ENCODE data around the gene CDK1.
"Not testable (repeated sequence)": the region's sequence is repeated elsewhere in the genome, so short reads cannot be mapped to it uniquely, and the experiment has no call there.

Gene CDK1

DNA sequence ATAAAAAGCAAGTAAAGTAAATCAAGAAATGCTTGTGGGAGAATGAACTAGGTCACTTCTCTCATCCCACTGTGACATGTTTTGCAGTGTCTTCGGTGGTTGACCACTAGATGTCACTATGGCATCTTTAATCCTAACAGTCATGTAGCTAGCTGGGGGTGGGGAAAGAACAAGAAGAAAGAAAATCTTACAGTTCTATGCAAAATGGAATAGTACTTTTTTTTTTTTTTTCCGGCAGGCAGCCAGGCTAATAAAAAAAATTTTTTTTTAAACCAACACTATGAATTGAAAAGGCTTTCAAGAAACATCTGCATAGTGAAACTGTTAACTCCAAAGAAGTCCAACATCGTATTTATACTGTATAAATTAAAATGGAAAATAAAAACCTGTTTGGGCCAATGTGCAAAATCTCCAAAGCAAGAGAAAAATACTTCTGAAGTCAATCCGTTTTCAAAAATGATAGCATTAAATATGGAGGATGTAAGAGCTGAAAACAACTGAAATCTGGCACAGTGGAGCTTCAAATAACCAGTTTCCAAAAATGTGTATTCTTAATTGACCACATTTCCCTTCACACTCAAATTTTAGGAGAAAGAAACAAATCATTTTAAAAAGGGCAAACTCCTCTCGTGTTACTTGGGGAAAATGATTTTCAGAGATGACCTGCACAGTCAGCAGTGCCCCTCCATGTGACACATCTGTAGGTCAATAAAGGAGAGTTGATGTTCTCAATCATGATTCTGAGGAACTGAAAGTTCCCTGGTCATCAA, 38.5 kb downstream of the CDK1 start:
- peak; percentile 85 for DNase-seq (ENCODE audit: low spot score)

DNA sequence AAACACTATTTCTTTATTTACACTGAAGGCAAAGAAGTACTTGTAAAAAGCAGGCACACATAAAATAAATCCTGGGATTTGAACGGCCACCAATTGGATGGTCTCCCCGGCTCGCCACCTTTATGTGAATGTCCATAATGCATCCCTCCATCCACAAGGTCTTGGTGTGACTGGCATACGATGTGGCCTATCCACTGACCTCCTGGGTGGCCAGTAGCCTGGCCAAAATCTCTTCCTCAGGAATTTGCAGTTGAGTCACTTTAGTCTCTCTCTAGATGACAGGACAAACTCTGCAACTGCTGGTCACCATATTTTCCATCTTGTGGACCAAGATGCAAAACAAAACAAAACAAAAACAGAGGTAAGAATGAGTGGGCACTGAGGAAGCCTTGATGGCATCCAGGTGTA, 39.1 kb downstream of the CDK1 start:
- no peak for DNase-seq (ENCODE audit: low spot score)

DNA sequence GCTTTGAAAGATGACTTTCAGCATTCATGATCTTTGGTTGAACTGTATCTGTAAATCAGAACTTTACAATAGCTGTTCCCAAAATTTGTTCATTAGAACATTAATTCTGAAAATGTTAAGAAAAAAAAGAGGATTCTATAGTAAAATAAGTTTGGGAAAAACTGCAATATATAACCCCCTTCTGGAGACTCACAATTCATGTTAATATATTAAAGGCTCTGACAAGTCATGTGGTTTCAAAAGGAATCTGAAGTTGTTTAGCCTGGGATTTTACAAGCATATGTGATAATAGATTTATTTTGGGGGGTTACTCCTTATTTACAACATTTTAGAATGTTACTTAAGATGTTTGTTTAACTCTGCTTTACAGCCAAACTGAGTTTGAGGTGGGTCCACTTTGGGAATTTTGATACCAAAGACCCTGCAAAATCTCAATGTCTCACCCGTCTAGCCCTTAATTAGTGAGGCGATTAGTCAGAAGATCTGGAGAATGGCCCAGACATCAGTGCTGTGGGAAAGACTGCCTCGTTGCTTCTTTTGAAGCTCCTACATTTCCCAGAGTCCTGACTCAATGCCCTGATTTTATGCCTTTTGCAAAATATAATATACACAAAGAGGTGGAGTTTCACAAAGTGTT, 40.0 kb downstream of the CDK1 start:
- no peak for DNase-seq (ENCODE audit: low spot score)

DNA sequence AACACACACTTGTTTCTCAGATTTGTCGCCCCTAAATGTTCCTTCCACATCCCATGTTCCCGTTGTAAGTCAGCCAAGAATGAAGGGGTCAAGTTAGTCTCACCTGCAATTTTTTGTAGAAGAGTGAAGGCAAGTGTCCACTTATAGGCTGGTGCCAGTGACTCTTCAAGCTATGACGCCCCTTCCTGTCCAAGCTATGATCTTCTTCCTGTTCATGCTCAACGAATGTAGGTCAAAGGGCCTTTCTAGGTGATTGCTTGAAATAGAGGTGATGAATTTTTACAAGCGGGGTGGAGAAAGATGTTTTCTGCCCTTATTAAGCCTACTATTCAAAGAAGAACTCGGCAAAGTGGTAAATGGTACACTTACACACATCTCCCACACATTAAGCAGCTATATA, 41.0 kb downstream of the CDK1 start:
- DNase-seq (ENCODE audit: low spot score) = no peak

DNA sequence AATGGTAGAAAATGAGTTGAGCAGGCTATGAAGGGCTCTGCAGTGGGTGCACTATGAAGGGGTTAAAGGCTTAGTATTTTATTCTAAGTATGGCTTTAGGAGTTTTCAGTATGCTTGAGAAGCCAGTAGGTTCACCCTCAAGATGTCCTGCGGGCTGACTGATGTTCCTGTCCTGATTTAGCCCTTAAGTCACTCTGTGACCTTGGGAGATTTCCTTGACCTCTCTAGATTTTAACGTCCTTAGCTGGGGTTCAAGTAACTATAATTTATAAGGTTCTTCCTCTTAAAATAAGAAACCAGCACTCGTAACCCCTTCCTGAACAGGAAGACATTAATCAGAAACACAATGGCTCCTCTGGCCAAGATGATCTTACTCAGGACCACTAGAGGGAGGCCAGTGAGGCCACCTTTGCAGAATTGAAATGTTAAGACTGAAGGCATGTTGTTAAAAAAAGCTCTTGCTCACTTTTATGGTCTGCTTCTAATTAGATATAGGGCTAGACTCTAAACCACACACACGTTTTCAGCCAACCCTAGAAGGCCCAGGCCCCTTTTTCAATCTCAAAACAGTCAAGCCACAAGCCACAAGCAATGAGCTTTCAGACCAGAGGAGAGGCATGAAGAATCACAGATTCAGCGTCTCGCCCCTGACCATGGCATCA, 41.9 kb downstream of the CDK1 start:
- DNase-seq (ENCODE audit: low spot score) = peak; percentile 29

DNA sequence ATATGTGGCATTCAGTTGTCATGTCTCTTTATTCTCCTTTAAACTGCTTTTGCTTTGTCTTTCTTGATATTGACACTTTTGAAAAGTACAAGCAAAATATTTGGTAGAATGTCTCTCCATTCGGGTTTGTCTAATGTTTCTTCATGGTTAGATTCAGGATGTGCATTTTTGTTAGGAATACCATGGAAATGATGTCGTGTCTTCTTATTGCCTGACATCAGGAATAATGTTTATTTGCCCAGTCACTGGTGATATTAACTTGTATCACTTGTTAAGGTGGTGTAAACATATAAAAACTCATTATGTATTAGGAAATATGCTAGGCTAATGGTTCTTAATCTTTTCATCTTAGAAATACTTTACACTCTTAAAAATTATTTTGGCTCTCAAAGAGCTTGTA, 43.4 kb downstream of the CDK1 start:
- DNase-seq (ENCODE audit: low spot score) = no peak

DNA sequence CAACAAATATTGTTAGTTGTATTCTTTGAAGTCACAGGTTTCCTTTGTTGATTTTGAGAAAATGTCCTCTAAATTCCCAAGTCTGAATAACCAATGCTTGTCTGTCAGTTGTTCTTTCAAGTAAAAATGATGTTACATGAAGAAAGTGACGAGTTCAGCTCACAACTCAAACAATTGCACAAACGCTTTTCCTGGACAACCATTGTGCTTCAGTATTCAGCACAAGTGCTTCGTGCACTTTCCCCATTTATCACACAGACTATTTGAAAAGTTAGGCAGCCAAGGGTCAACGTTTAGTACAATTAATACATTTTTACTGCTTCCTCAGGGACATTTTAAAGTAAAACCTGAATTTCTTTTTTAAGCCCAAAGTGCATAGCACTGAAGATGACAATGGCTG, 44.5 kb downstream of the CDK1 start:
- no peak for DNase-seq (ENCODE audit: low spot score)

DNA sequence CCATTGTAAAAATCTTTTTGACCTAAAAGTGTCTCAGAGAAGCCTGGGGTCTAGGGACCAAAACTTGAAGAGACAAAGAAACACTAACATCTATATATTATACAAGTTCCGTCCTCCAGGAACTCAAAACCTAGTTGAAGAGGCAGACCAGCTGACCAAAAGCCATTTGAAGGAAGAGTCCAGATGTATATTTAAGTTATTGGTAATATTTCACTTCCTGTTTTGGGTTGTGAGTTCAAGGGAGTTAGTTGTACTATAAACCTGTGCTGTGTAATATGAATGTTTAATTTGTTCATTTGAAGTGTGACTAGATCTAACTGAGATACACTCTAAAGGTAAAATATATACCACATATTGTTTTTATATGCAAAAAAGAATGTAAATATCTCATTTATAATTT, 45.0 kb downstream of the CDK1 start:
- no peak for DNase-seq (ENCODE audit: low spot score)

DNA sequence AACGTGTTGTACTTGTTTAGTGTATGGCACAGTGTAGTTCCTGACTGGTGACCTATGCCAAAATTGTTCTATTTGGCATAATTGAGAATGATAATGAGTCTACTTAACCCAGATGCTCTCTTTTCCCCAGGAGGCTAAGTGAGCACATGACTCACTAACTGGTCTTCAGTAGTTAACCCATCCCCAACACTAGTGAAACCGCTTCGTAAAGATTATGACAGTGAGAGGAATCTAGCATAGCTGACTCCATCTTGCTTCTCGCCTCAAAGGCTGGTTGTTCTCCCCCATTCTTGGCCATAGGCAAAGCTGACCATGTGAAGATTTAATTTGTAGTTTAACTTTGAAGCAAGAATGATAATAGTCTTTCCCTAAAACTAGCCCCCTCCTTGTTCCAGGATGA, 47.2 kb downstream of the CDK1 start:
- DNase-seq (ENCODE audit: low spot score) = no peak

DNA sequence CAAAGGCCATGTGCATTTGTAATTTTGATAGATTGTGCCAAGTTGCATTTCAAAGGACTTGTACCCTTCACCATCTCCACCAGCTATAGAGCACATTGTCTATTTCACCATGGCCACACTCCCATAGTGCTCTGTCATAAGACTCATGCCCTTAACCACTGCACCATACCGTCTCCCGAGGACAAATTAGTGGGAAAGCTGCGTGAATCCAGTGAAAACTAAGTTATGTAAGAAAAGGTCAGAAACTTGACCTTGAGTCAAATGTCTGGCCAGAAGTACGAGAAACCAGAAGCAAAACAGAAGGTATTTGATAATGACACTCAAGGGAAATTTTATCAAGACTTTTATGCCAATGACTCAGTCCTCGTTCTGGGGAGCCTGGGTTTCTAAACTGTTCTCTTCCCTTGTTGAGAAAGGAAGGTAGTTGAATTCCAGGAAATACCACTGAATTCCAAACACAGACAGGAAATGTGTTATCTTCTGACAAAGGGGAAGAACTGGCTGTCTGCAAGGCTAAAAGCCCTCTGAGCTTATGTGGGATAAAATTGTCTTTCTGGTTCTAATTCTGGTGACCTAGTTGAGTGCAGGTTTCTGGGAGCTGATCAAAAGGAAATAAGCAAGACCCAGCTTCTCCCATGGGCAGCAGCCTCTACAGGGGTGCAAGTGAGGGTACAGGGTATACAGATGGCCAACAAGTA, 49.7 kb downstream of the CDK1 start:
- DNase-seq (ENCODE audit: low spot score) = no peak

DNA sequence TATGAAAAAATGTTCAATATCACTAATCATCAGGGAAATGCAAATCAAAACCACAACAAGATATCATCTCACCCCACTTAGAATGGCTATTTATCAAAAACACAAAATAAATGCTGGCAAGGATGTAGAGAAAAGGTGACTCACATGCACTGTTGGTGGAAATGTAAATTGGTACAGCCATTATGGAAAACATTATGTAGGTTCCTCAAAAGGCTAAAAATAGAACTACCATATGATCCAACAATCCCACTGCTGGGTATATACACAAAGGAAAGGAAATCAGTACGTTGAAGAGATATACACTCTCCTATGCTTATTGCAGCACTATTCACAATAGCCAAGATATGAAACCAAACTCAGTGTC, 50.2 kb downstream of the CDK1 start:
- DNase-seq (ENCODE audit: low spot score) = no peak

DNA sequence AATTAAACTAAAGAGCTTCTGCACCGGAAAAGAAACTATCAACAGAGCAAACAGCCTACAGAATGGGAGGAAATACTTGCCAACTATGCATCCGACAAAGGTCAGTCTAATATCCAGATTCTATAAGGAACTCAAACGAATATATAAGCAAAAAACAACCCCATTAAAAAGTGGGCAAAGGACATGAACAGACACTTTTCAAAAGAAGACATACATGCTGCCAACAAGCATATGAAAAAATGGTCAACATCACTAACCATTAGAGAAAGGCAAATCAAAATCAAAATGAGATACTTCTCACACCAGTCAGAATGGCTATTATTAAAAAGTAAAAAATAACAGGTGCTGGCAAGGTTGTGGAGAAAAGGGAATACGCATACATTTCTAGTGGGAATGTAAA, 53.9 kb downstream of the CDK1 start:
- DNase-seq (ENCODE audit: low spot score) = not testable (repeated sequence)

DNA sequence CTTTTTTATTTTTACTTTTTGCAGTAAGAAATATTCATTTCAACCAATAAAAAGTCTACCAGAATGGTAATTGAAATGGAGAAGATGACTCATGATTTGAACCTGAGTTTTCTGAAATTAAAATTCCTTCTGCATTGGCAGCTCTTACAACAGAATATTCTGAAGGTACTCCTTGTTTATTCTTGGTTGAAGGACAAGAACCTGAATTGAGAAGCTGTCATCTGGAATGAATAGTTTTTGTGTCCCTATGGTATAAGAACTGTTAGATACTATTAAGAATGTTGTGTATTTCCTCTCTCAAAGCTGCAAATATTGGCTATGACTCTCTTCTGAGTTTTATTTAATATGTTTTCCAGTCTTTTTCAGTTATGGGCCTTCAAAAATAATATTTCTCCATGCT, 56.1 kb downstream of the CDK1 start:
- DNase-seq (ENCODE audit: low spot score) = no peak

DNA sequence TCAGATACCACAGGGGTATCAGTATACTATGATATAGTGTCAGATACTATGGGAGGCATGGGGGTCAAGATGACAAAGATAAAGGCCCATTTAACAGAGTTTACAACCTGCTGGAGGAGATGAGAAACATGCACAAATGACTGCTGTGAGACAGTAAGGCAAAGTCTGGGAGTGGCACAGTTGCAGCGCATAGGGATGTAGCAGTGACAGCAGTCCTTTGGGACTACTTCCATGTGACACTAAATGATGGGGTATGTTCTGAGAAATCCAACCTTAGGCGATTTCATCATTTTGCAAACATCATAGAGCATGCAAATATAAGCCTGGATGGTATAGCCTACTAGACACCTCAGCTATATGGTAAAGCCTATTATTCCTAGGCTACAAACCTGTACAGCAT, 56.8 kb downstream of the CDK1 start:
- DNase-seq (ENCODE audit: low spot score) = no peak

DNA sequence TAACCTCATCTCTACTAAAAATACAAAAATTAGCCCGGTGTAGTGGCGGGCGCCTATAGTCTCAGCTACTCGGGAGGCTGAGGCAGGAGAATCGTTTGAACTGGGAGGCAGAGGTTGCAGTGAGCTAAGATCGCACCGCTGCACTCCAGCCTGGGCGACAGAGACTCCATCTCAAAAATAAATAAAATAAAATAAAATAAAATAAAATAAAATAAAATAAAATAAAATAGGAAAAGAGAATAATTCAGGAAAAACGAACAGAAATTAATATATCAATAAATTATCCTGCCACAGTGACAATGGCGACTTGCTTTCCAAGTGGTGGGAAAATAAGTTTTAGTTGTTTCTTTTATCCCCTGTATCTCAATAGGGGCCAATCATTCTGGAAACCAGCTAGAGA, 62.9 kb downstream of the CDK1 start:
- DNase-seq (ENCODE audit: low spot score) = not testable (repeated sequence)

DNA sequence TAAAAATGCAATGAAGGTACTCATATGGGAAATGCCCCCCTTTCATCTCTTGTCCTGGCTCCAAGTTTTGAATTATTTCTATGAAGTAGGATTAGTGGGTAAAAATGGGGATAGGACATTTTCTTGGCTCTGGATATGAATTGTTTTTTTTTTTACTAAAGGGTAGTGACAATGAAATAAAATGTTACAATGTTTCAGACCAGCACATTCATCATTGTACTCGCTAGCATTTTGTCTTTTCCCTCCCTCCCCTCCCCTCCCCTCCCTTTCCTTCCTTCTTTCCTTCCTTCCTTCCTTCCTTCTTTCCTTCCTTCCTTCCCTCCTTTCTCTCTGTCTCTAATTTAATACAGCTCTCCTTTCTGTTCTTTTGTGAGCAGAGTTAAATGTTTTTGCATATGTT, 64.4 kb downstream of the CDK1 start:
- DNase-seq (ENCODE audit: low spot score) = no peak
